Fibroblast of lung (primary cell): ENCODE data around the gene LARP6.

ENCODE experiments used
- EZH2 ChIP-seq: IDR thresholded peaks from 2 replicates; pipeline ENCODE4 v1.5.1; 2012; ENCODE audit warnings: low read length, control low read depth, mild to moderate bottlenecking; ENCODE audit errors: missing control alignments
- TF ChIP-seq, protein P1 (sequence below), 2 donors: IDR thresholded peaks in 1 of 2; conservative IDR thresholded peaks in 1 of 2; 1 replicate in 1 of 2; 2 replicates in 1 of 2; pipeline ENCODE4 v1.5.1; 2011 to 2012; ENCODE audit warnings: low read length in 2 of 2, control low read depth in 1 of 2, inconsistent platforms in 1 of 2, low read depth in 1 of 2, mild to moderate bottlenecking in 1 of 2

- TF ChIP-seq, protein P1, sequence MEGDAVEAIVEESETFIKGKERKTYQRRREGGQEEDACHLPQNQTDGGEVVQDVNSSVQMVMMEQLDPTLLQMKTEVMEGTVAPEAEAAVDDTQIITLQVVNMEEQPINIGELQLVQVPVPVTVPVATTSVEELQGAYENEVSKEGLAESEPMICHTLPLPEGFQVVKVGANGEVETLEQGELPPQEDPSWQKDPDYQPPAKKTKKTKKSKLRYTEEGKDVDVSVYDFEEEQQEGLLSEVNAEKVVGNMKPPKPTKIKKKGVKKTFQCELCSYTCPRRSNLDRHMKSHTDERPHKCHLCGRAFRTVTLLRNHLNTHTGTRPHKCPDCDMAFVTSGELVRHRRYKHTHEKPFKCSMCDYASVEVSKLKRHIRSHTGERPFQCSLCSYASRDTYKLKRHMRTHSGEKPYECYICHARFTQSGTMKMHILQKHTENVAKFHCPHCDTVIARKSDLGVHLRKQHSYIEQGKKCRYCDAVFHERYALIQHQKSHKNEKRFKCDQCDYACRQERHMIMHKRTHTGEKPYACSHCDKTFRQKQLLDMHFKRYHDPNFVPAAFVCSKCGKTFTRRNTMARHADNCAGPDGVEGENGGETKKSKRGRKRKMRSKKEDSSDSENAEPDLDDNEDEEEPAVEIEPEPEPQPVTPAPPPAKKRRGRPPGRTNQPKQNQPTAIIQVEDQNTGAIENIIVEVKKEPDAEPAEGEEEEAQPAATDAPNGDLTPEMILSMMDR (conservative IDR thresholded peaks at IDR 0.05 in 1 of 2, IDR thresholded peaks at IDR 0.05 in 1 of 2; ENCODE audit: low read depth in 1 of 2, low read length in 2 of 2): no peak
- no peak for TF ChIP-seq EZH2
These were observed 62.7 kb downstream of the LARP6 start for GRCh38 chr15:70791259-70791658.
